ENCODE measurements around the gene SLC25A26.

Gene SLC25A26

GRCh38 chr3:66399529-66400232 is 178.9 kb downstream of the SLC25A26 start:
- no peak for DNase-seq

- DNase-seq = no peak
Measured at GRCh38 chr3:66400411-66401156, 179.8 kb downstream of the SLC25A26 start.

GRCh38 chr3:66401157-66401550 is 180.4 kb downstream of the SLC25A26 start:
- no peak for DNase-seq

- no peak for DNase-seq
Measured at GRCh38 chr3:66401675-66402491, 181.1 kb downstream of the SLC25A26 start.

- no peak for DNase-seq
Measured at GRCh38 chr3:66402596-66403290, 181.9 kb downstream of the SLC25A26 start.

GRCh38 chr3:66403323-66403990 is 182.7 kb downstream of the SLC25A26 start:
- no peak for DNase-seq

GRCh38 chr3:66404197-66404596 is 183.4 kb downstream of the SLC25A26 start:
- no peak for DNase-seq

- no peak for DNase-seq
Measured at GRCh38 chr3:66404903-66405700, 184.3 kb downstream of the SLC25A26 start.

GRCh38 chr3:66405701-66406091 is 184.9 kb downstream of the SLC25A26 start:
- no peak for DNase-seq

- no peak for DNase-seq
Measured at GRCh38 chr3:66406163-66406562, 185.4 kb downstream of the SLC25A26 start.

- DNase-seq = no peak
Measured at GRCh38 chr3:66406831-66407610, 186.2 kb downstream of the SLC25A26 start.

- DNase-seq = peak; percentile 74
Measured at GRCh38 chr3:66407611-66408218, 186.9 kb downstream of the SLC25A26 start.

GRCh38 chr3:66409771-66410754 is 189.3 kb downstream of the SLC25A26 start:
- no peak for DNase-seq

- no peak for DNase-seq
Measured at GRCh38 chr3:66410976-66411375, 190.2 kb downstream of the SLC25A26 start.

GRCh38 chr3:66411474-66411873 is 190.7 kb downstream of the SLC25A26 start:
- DNase-seq = no peak

GRCh38 chr3:66411961-66412887 is 191.4 kb downstream of the SLC25A26 start:
- no peak for DNase-seq

GRCh38 chr3:66413151-66413751 is 192.4 kb downstream of the SLC25A26 start:
- DNase-seq = no peak
